ENCODE results near the gene SMIM17. TPM values are rescaled to one million over a fixed set of nuclear protein-coding genes. Genes with fewer than 3 reads are reported as not detected.

Gene SMIM17
- total RNA-seq, 2 donors from 2014 or later: 0.35 to 0.64 TPM

GRCh38 chr19:56683116-56683515 lies 40.2 kb downstream of the SMIM17 start:
- H3K9me3 ChIP-seq (ENCODE audit: control insufficient read depth, low read length): peaks cover 45% of the 10 kb centered on the region
- Mint-ChIP-seq H3K27ac (no peak overlapping the region), H3K27me3 (ENCODE audit: insufficient read depth) (no peaks in the 10 kb centered on the region), H3K4me1 (no peaks in the 10 kb centered on the region), H3K36me3 (ENCODE audit: low read depth) (no peaks in the 10 kb centered on the region), H3K9me3 (peaks cover 85% of the 10 kb centered on the region), H3K4me3 (no peak overlapping the region)
- no peak overlapping the region for H3K27ac ChIP-seq (ENCODE audit: low read depth, low read length)
- no peak overlapping the region for H3K9ac ChIP-seq (ENCODE audit: extremely low read depth, low read length, poor library complexity, severe bottlenecking)
- 74 to 83% methylated on average over 4 to 5 of the region's 7 CpGs for WGBS, 2 experiments (ENCODE audit: insufficient coverage in 1 of 2, insufficient read length in 1 of 2)
- H3K36me3 ChIP-seq (ENCODE audit: control insufficient read depth, insufficient read depth, low read length): no peaks in the 10 kb centered on the region
- no peak for TF ChIP-seq CTCF (conservative IDR thresholded peaks at IDR 0.05)
- no peak for DNase-seq
- H3K4me1 ChIP-seq (ENCODE audit: control insufficient read depth, insufficient read depth, low read length): no peaks in the 10 kb centered on the region
- H3K27me3 ChIP-seq (ENCODE audit: control insufficient read depth, insufficient read depth, low read length, poor library complexity, severe bottlenecking): no peaks in the 10 kb centered on the region
- H3K4me3 ChIP-seq (ENCODE audit: low read length): no peak overlapping the region

- Histone ChIP-seq H3K4me1 (ENCODE audit: control insufficient read depth, insufficient read depth, low read length) (no peaks in the 10 kb centered on the region), H3K27me3 (ENCODE audit: control insufficient read depth, insufficient read depth, low read length, poor library complexity, severe bottlenecking) (no peaks in the 10 kb centered on the region), H3K9ac (ENCODE audit: extremely low read depth, low read length, poor library complexity, severe bottlenecking) (no peak overlapping the region), H3K4me3 (ENCODE audit: low read length) (no peak overlapping the region), H3K27ac (ENCODE audit: low read depth, low read length) (no peak overlapping the region), H3K9me3 (ENCODE audit: control insufficient read depth, low read length) (peaks cover 56% of the 10 kb centered on the region), H3K36me3 (ENCODE audit: control insufficient read depth, insufficient read depth, low read length) (no peaks in the 10 kb centered on the region)
- WGBS, 2 experiments (ENCODE audit: insufficient coverage in 1 of 2, insufficient read length in 1 of 2): 78 to 84% methylated on average over 5 to 8 of the region's 8 CpGs
- Mint-ChIP-seq H3K27ac (no peak overlapping the region), H3K9me3 (peaks cover 65% of the 10 kb centered on the region), H3K4me1 (no peaks in the 10 kb centered on the region), H3K36me3 (ENCODE audit: low read depth) (peaks cover 2% of the 10 kb centered on the region), H3K27me3 (ENCODE audit: insufficient read depth) (no peaks in the 10 kb centered on the region), H3K4me3 (no peak overlapping the region)
- no peak for DNase-seq
- TF ChIP-seq CTCF (conservative IDR thresholded peaks at IDR 0.05): no peak
Observed at GRCh38 chr19:56687031-56687430, 44.1 kb downstream of the SMIM17 start.

- H3K27ac Mint-ChIP-seq: no peak overlapping the region
- no peaks in the 10 kb centered on the region for H3K4me1 Mint-ChIP-seq
- 40 to 84% methylated on average over 1 to 10 of the region's 10 CpGs for WGBS, 2 experiments (ENCODE audit: insufficient coverage in 1 of 2, insufficient read length in 1 of 2)
- DNase-seq: no peak
- H3K36me3 Mint-ChIP-seq (ENCODE audit: low read depth): peaks cover 2% of the 10 kb centered on the region
- H3K9me3 ChIP-seq (ENCODE audit: control insufficient read depth, low read length): peaks cover 66% of the 10 kb centered on the region
- peaks cover 73% of the 10 kb centered on the region for H3K9me3 Mint-ChIP-seq
- TF ChIP-seq CTCF (conservative IDR thresholded peaks at IDR 0.05): no peak
- no peaks in the 10 kb centered on the region for H3K27me3 ChIP-seq (ENCODE audit: control insufficient read depth, insufficient read depth, low read length, poor library complexity, severe bottlenecking)
- no peak overlapping the region for H3K27ac ChIP-seq (ENCODE audit: low read depth, low read length)
- H3K9ac ChIP-seq (ENCODE audit: extremely low read depth, low read length, poor library complexity, severe bottlenecking): no peak overlapping the region
- H3K27me3 Mint-ChIP-seq (ENCODE audit: insufficient read depth): no peaks in the 10 kb centered on the region
- no peaks in the 10 kb centered on the region for H3K4me1 ChIP-seq (ENCODE audit: control insufficient read depth, insufficient read depth, low read length)
- H3K4me3 Mint-ChIP-seq: no peak overlapping the region
- no peaks in the 10 kb centered on the region for H3K36me3 ChIP-seq (ENCODE audit: control insufficient read depth, insufficient read depth, low read length)
- no peak overlapping the region for H3K4me3 ChIP-seq (ENCODE audit: low read length)
Observed at GRCh38 chr19:56689198-56689597, 46.2 kb downstream of the SMIM17 start.

Measured in endodermal cell (in vitro differentiated cells).